Measurements from ENCODE around the gene GDPD4.

The GDPD4 gene

GRCh38 chr11:77188633-77189491 lies 112.6 kb downstream of the GDPD4 start:
- peak; percentile 6 for DNase-seq

GRCh38 chr11:77187776-77188632 lies 113.5 kb downstream of the GDPD4 start:
- peak; percentile 70 for DNase-seq

- DNase-seq: no peak
Measured at GRCh38 chr11:77187111-77187750, 114.3 kb downstream of the GDPD4 start.

- no peak for DNase-seq
Measured at GRCh38 chr11:77186302-77186701, 115.2 kb downstream of the GDPD4 start.

- DNase-seq: no peak
Measured at GRCh38 chr11:77184136-77184860, 117.2 kb downstream of the GDPD4 start.

GRCh38 chr11:77183431-77183984 lies 118.0 kb downstream of the GDPD4 start:
- no peak for DNase-seq

- no peak for DNase-seq
Measured at GRCh38 chr11:77182542-77183430, 118.7 kb downstream of the GDPD4 start.

- DNase-seq: no peak
Measured at GRCh38 chr11:77181799-77182541, 119.5 kb downstream of the GDPD4 start.

- no peak for DNase-seq
Measured at GRCh38 chr11:77181226-77181625, 120.3 kb downstream of the GDPD4 start.

GRCh38 chr11:77180346-77180745 lies 121.1 kb downstream of the GDPD4 start:
- DNase-seq: no peak

- no peak for DNase-seq
Measured at GRCh38 chr11:77179681-77180080, 121.8 kb downstream of the GDPD4 start.

- DNase-seq: no peak
Measured at GRCh38 chr11:77179048-77179447, 122.4 kb downstream of the GDPD4 start.

GRCh38 chr11:77178150-77178549 lies 123.3 kb downstream of the GDPD4 start:
- no peak for DNase-seq

- DNase-seq: no peak
Measured at GRCh38 chr11:77176996-77177395, 124.5 kb downstream of the GDPD4 start.

GRCh38 chr11:77175869-77176539 lies 125.5 kb downstream of the GDPD4 start:
- DNase-seq: no peak

- DNase-seq: no peak
Measured at GRCh38 chr11:77175021-77175842, 126.3 kb downstream of the GDPD4 start.

- peak; percentile 48 for DNase-seq
Measured at GRCh38 chr11:77174559-77174958, 126.9 kb downstream of the GDPD4 start.

- no peak for DNase-seq
Measured at GRCh38 chr11:77173494-77173893, 128.0 kb downstream of the GDPD4 start.

- no peak for DNase-seq
Measured at GRCh38 chr11:77172666-77172982, 128.9 kb downstream of the GDPD4 start.
